Right ventricle myocardium inferior (tissue), 1 donor: ENCODE measurements around the gene ZFAND2B. TPM values are rescaled to one million over a fixed set of nuclear protein-coding genes. Genes with fewer than 3 reads are reported as not detected.

Source experiments
- total RNA-seq: library from RNA; stranded (reverse); fragmentation: NEBNext Ultra II Directional; extraction: Animal tissue kit (Norgen Biotek cat#: 25700); gene quantifications from one replicate; pipeline ENCODE4 v1.2.1, GENCODE V29; 2021
- donor health status: DM: no; HTN: yes; CAD: no; lungs with severe emphysema.

ZFAND2B gene
- total RNA-seq, 1 donor from 2014 or later: 24.3 TPM

Other genes with a start within 250 kb of the ZFAND2B start
- not detected for gene CDK5R2, start 247.1 kb upstream of the ZFAND2B start, total RNA-seq
- gene FEV, start 221.6 kb upstream of the ZFAND2B start, total RNA-seq: not detected
- gene CRYBA2, start 213.4 kb upstream of the ZFAND2B start, total RNA-seq: not detected
- gene CFAP65, start 165.3 kb upstream of the ZFAND2B start, total RNA-seq: not detected
- not detected for gene IHH, start 145.9 kb upstream of the ZFAND2B start, total RNA-seq
- 9.7 TPM for gene NHEJ1, start 46.0 kb upstream of the ZFAND2B start, total RNA-seq
- gene SLC23A3, start 36.8 kb upstream of the ZFAND2B start, total RNA-seq: 0.87 TPM
- 72.7 TPM for gene CNPPD1, start 29.9 kb upstream of the ZFAND2B start, total RNA-seq
- 37.4 TPM for gene RETREG2, start 28.5 kb upstream of the ZFAND2B start, total RNA-seq
- 31.4 TPM for gene ABCB6, start 12.2 kb downstream of the ZFAND2B start, total RNA-seq
- 79.4 TPM for gene ATG9A, start 22.9 kb downstream of the ZFAND2B start, total RNA-seq
- gene ANKZF1, start 23.0 kb downstream of the ZFAND2B start, total RNA-seq: 26.6 TPM
- gene GLB1L, start 38.7 kb downstream of the ZFAND2B start, total RNA-seq: 1.8 TPM
- 17.1 TPM for gene STK16, start 38.7 kb downstream of the ZFAND2B start, total RNA-seq
- gene TUBA4B, start 46.5 kb downstream of the ZFAND2B start, total RNA-seq: not detected
- gene TUBA4A, start 47.1 kb downstream of the ZFAND2B start, total RNA-seq: 128 TPM
- gene DNAJB2, start 72.6 kb downstream of the ZFAND2B start, total RNA-seq: 80.4 TPM
- not detected for gene PTPRN, start 102.6 kb downstream of the ZFAND2B start, total RNA-seq
- gene RESP18, start 126.0 kb downstream of the ZFAND2B start, total RNA-seq: not detected
- gene DNPEP, start 181.1 kb downstream of the ZFAND2B start, total RNA-seq: 66.6 TPM
- 13,356 TPM for gene DES, start 211.6 kb downstream of the ZFAND2B start, total RNA-seq
- 119 TPM for gene SPEG, start 228.1 kb downstream of the ZFAND2B start, total RNA-seq